Transverse colon (tissue), 4 donors: ENCODE data around the gene SLC6A9. TPM values are rescaled to one million over a fixed set of nuclear protein-coding genes. Genes with fewer than 3 reads are reported as not detected.

Source experiments
- DNase-seq: peaks from one replicate; pipeline ENCODE4 v3.0.0-alpha.2; 2019
- H3K27ac ChIP-seq, 4 donors: fragments of 200-600 bp; sonication (generic); 2 replicates each; pipeline ENCODE4 v1.5.1; 2016 to 2018; ENCODE audit warnings: inconsistent platforms in 4 of 4
- H3K27me3 ChIP-seq: fragments of 200-600 bp; sonication (generic); 2 replicates; pipeline ENCODE4 v1.5.1; 2017; ENCODE audit warnings: inconsistent platforms
- H3K36me3 ChIP-seq, 4 donors: fragments of 200-600 bp; sonication (generic); 2 replicates each; pipeline ENCODE4 v1.5.1; 2017 to 2019; ENCODE audit warnings: inconsistent platforms in 4 of 4
- H3K4me1 ChIP-seq, 4 donors: fragments of 200-600 bp; sonication (generic); 2 replicates each; pipeline ENCODE4 v1.5.1; 2017 to 2020; ENCODE audit warnings: inconsistent platforms in 4 of 4
- H3K4me3 ChIP-seq, 4 donors: fragments of 200-600 bp; sonication (generic); 1 replicate in 1 of 4; 2 replicates in 3 of 4; pipeline versions ENCODE4 v1.5.1 to v1.6.1; 2017 to 2019; ENCODE audit warnings: inconsistent platforms in 4 of 4
- H3K9me3 ChIP-seq, 2 donors: fragments of 200-600 bp; sonication (generic); 2 replicates each; pipeline ENCODE4 v1.5.1; 2017 to 2019; ENCODE audit warnings: inconsistent platforms in 2 of 2
- CTCF ChIP-seq, 5 experiments: fragments of 200-600 bp in 3 of 5; fragments of 450-650 bp in 2 of 5; sonication (generic) in 3 of 5; IDR thresholded peaks; 1 replicate in 2 of 5; 2 replicates in 3 of 5; pipeline ENCODE4 v1.5.1; 2016 to 2017; ENCODE audit warnings: antibody characterized with exemption in 5 of 5, inconsistent platforms in 3 of 5, mild to moderate bottlenecking in 2 of 5, moderate library complexity in 1 of 5
- EP300 ChIP-seq: sonication (generic); formaldehyde crosslinking; IDR thresholded peaks from one replicate; pipeline ENCODE4 v1.6.1; 2017; ENCODE audit warnings: antibody characterized with exemption, low read depth
- POLR2A ChIP-seq: fragments of 450-650 bp; IDR thresholded peaks from one replicate; pipeline ENCODE4 v1.6.1; 2016; ENCODE audit warnings: antibody characterized with exemption, mild to moderate bottlenecking, moderate library complexity
- POLR2AphosphoS5 ChIP-seq, 3 donors: sonication (generic); formaldehyde crosslinking; IDR thresholded peaks; one replicate each; pipeline ENCODE4 v1.6.1; 2016; ENCODE audit warnings: antibody characterized with exemption in 3 of 3
- WGBS, 2 donors: methylation state at CpG; one replicate each; pipeline ENCODE4 v1.1.5; 2018; ENCODE audit warnings: low coverage in 1 of 2; 5-methylcytosine and 5-hydroxymethylcytosine counted together
- in situ Hi-C, 4 donors: fragments of 200-750 bp; cut with MboI; loops; one replicate each; pipeline versions ENCODE4 v1.15.0 to v1.15.1; 2017; ENCODE audit warnings: low sequenced_read_pairs in 3 of 4, low pct_ligation_motif_present in 1 of 4, low pct_unique_long_range_greater_than_20kb in 1 of 4
- intact Hi-C: fragments of 100-400 bp; cut with DNase I; formaldehyde crosslinking; loops from one replicate; pipeline ENCODE4 v1.15.1; 2023; ENCODE audit warnings: low total_unique reads
- total RNA-seq, 4 donors: library from RNA; depleted of rRNA; stranded (reverse); fragments of >200 nt; gene quantifications; one replicate each; pipeline ENCODE4 v1.1.0, GENCODE V29; 2016

Gene SLC6A9
- total RNA-seq, 4 donors from 2014 or later: 22.4 to 31.8 (median 29.5) TPM

GRCh38 chr1:44024903-44025525 lies 6.2 kb downstream of the SLC6A9 start:
- H3K4me3 ChIP-seq: no peak overlapping the region
- no peaks in the 10 kb centered on the region for H3K36me3 ChIP-seq
- H3K27me3 ChIP-seq: no peaks in the 10 kb centered on the region
- WGBS, 2 donors: 80 to 81% methylated on average over 7 to 13 of the region's 13 CpGs
- TF ChIP-seq EP300: no peak
- TF ChIP-seq POLR2AphosphoS5 (IDR thresholded peaks at IDR 0.05): no peak
- TF ChIP-seq POLR2A: no peak
- no peak for TF ChIP-seq CTCF (IDR thresholded peaks at IDR 0.05)
- intact Hi-C loops (no loop called here), in situ Hi-C loops (loop anchor here in 1 of 4 donors (25.0 kb wide), 1 partner anchor 263 kb away; no protein-coding TSS in a partner anchor)
- H3K27ac ChIP-seq: peak overlapping the region; percentile 58 to 96 (median 86)
- peaks cover 16 to 47% (median 32%) of the 10 kb centered on the region in 4 donors for H3K4me1 ChIP-seq
- no peak for DNase-seq
- H3K9me3 ChIP-seq: no peaks in the 10 kb centered on the region

- intact Hi-C loops: no loop called here
- 80 to 91% methylated on average over 1 to 14 of the region's 14 CpGs for WGBS, 2 donors
- Histone ChIP-seq H3K4me1 (peaks cover 13 to 42% (median 28%) of the 10 kb centered on the region in 4 donors), H3K36me3 (no peaks in the 10 kb centered on the region), H3K4me3 (no peak overlapping the region), H3K9me3 (no peaks in the 10 kb centered on the region), H3K27ac (no peak overlapping the region), H3K27me3 (no peaks in the 10 kb centered on the region)
- DNase-seq: no peak
- in situ Hi-C loops: no loop called here
- TF ChIP-seq POLR2AphosphoS5 (IDR thresholded peaks at IDR 0.05) (no peak), CTCF (IDR thresholded peaks at IDR 0.05) (no peak), EP300 (no peak), POLR2A (no peak)
Observed at GRCh38 chr1:44024031-44024902, 7.0 kb downstream of the SLC6A9 start.

- H3K27ac ChIP-seq: no peak overlapping the region
- H3K4me3 ChIP-seq: no peak overlapping the region
- TF ChIP-seq CTCF (IDR thresholded peaks at IDR 0.05) (no peak), EP300 (no peak), POLR2A (no peak), POLR2AphosphoS5 (IDR thresholded peaks at IDR 0.05) (no peak)
- no peaks in the 10 kb centered on the region for H3K27me3 ChIP-seq
- DNase-seq: no peak
- in situ Hi-C loops (no loop called here), intact Hi-C loops (no loop called here)
- WGBS, 2 donors: 88% methylated on average over 10 of the region's 10 CpGs; no CpG with 5 or more reads in 1 of the 2 donors
- no peaks in the 10 kb centered on the region for H3K9me3 ChIP-seq
- no peaks in the 10 kb centered on the region for H3K36me3 ChIP-seq
- H3K4me1 ChIP-seq: peaks cover 6 to 20% (median 12%) of the 10 kb centered on the region in 4 donors
Observed at GRCh38 chr1:44021581-44022321, 9.5 kb downstream of the SLC6A9 start.

GRCh38 chr1:44021156-44021555 lies 10.1 kb downstream of the SLC6A9 start:
- DNase-seq: no peak

More at GRCh38 chr1:44021156-44021555, 10.1 kb downstream of the SLC6A9 start:
- Histone ChIP-seq H3K4me3 (no peak overlapping the region), H3K9me3 (no peaks in the 10 kb centered on the region), H3K4me1 (peaks cover 3 to 14% (median 10%) of the 10 kb centered on the region in 4 donors), H3K27me3 (no peaks in the 10 kb centered on the region), H3K36me3 (no peaks in the 10 kb centered on the region), H3K27ac (no peak overlapping the region)
- intact Hi-C loops: no loop called here
- WGBS, 2 donors: 92% methylated on average over 7 of the region's 8 CpGs; no CpG with 5 or more reads in 1 of the 2 donors
- TF ChIP-seq POLR2A (no peak), CTCF (IDR thresholded peaks at IDR 0.05) (no peak), POLR2AphosphoS5 (IDR thresholded peaks at IDR 0.05) (no peak), EP300 (no peak)
- in situ Hi-C loops: no loop called here
